ENCODE data around the gene RASGRP4. TPM values are rescaled to one million over a fixed set of nuclear protein-coding genes. Genes with fewer than 3 reads are reported as not detected.

RASGRP4 gene
- total RNA-seq, 1 donor from 2014 or later = not detected

- TF ChIP-seq CTCF (IDR thresholded peaks at IDR 0.05; ENCODE audit: insufficient read depth, low read length, severe bottlenecking) = no peak
- Histone ChIP-seq H3K36me3 (ENCODE audit: control insufficient read depth, insufficient read depth, low read length) (no peaks in the 10 kb centered on the region), H3K4me3 (ENCODE audit: low read depth, low read length) (no peak overlapping the region), H3K27me3 (ENCODE audit: control insufficient read depth, insufficient read depth, low read length) (no peaks in the 10 kb centered on the region)
- DNase-seq (ENCODE audit: low read depth) (no peak), FAIRE-seq (peak; percentile 55)
These were observed 43.1 kb upstream of the RASGRP4 start for GRCh38 chr19:38469151-38469550.

- DNase-seq (ENCODE audit: low read depth) = no peak
- Histone ChIP-seq H3K36me3 (ENCODE audit: control insufficient read depth, insufficient read depth, low read length) (no peaks in the 10 kb centered on the region), H3K4me3 (ENCODE audit: low read depth, low read length) (no peak overlapping the region), H3K27me3 (ENCODE audit: control insufficient read depth, insufficient read depth, low read length) (no peaks in the 10 kb centered on the region)
- no peak for TF ChIP-seq CTCF (IDR thresholded peaks at IDR 0.05; ENCODE audit: insufficient read depth, low read length, severe bottlenecking)
- FAIRE-seq = no peak
These were observed 41.8 kb upstream of the RASGRP4 start for GRCh38 chr19:38467541-38468525.

GRCh38 chr19:38466050-38466449 lies 40.0 kb upstream of the RASGRP4 start:
- Histone ChIP-seq H3K4me3 (ENCODE audit: low read depth, low read length) (no peak overlapping the region), H3K27me3 (ENCODE audit: control insufficient read depth, insufficient read depth, low read length) (no peaks in the 10 kb centered on the region), H3K36me3 (ENCODE audit: control insufficient read depth, insufficient read depth, low read length) (no peaks in the 10 kb centered on the region)
- FAIRE-seq (no peak), DNase-seq (ENCODE audit: low read depth) (no peak)
- no peak for TF ChIP-seq CTCF (IDR thresholded peaks at IDR 0.05; ENCODE audit: insufficient read depth, low read length, severe bottlenecking)

GRCh38 chr19:38464421-38465082 lies 38.5 kb upstream of the RASGRP4 start:
- Histone ChIP-seq H3K27me3 (ENCODE audit: control insufficient read depth, insufficient read depth, low read length) (no peaks in the 10 kb centered on the region), H3K36me3 (ENCODE audit: control insufficient read depth, insufficient read depth, low read length) (no peaks in the 10 kb centered on the region), H3K4me3 (ENCODE audit: low read depth, low read length) (no peak overlapping the region)
- no peak for DNase-seq (ENCODE audit: low read depth)
- no peak for FAIRE-seq
- no peak for TF ChIP-seq CTCF (IDR thresholded peaks at IDR 0.05; ENCODE audit: insufficient read depth, low read length, severe bottlenecking)

GRCh38 chr19:38463365-38463764 lies 37.3 kb upstream of the RASGRP4 start:
- FAIRE-seq = no peak

More at GRCh38 chr19:38463365-38463764, 37.3 kb upstream of the RASGRP4 start:
- no peak for TF ChIP-seq CTCF (IDR thresholded peaks at IDR 0.05; ENCODE audit: insufficient read depth, low read length, severe bottlenecking)
- no peak for DNase-seq (ENCODE audit: low read depth)
- no peaks in the 10 kb centered on the region for H3K27me3 ChIP-seq (ENCODE audit: control insufficient read depth, insufficient read depth, low read length)
- H3K36me3 ChIP-seq (ENCODE audit: control insufficient read depth, insufficient read depth, low read length) = no peaks in the 10 kb centered on the region
- H3K4me3 ChIP-seq (ENCODE audit: low read depth, low read length) = no peak overlapping the region
